IMR-90 (cell line): ENCODE measurements around the gene NEUROD6. TPM values are rescaled to one million over a fixed set of nuclear protein-coding genes. Genes with fewer than 3 reads are reported as not detected.

Source experiments
- ATAC-seq: fragments of 200-7000 bp; cut with Tn5 transposase; 2 replicates; pipeline ENCODE4 v1.9.1; 2020; ENCODE audit warnings: low read depth, mild to moderate bottlenecking, moderate library complexity
- BruUV-seq: library from RNA; stranded (reverse); fragments of 400-500 nt; replicated peaks from 2 replicates; lab custom pipeline; 2021; lab: Mats Ljungman, UMichigan
- CTCF ChIA-PET: fragments of 300-600 bp; formaldehyde crosslinking; extraction: SDS; loops from one replicate; lab custom pipeline; 2021; ENCODE audit warnings: antibody characterized with exemption; lab: Yijun Ruan, JAX
- POLR2A ChIA-PET: fragments of 300-600 bp; sonication (Branson Sonifier 250); formaldehyde crosslinking; loops from one replicate; lab custom pipeline; 2022; ENCODE audit warnings: antibody characterized with exemption; ENCODE audit not compliant: unreplicated experiment; lab: Charles Lee
- DNase-seq: peaks from one replicate; pipeline ENCODE4 v3.0.0; 2013
- H2AFZ ChIP-seq: replicated peaks from 2 replicates; pipeline ENCODE3; 2013; ENCODE audit warnings: low read length, mild to moderate bottlenecking; ENCODE audit not compliant: poor library complexity
- H2AK5ac ChIP-seq: 2 replicates; pipeline ENCODE4 v1.6.1; 2013; ENCODE audit warnings: low read depth, low read length, inconsistent platforms
- H2AK9ac ChIP-seq: replicated peaks from 2 replicates; pipeline ENCODE3; 2013; ENCODE audit warnings: mild to moderate bottlenecking, low read depth, low read length, moderate library complexity; ENCODE audit not compliant: poor library complexity
- H2BK120ac ChIP-seq: 2 replicates; pipeline ENCODE4 v1.6.1; 2013; ENCODE audit warnings: low read depth, low read length, inconsistent platforms
- H2BK15ac ChIP-seq: 3 replicates; pipeline ENCODE4 v1.6.1; 2013; ENCODE audit warnings: low read depth, low read length, inconsistent platforms
- H2BK20ac ChIP-seq: 2 replicates; pipeline ENCODE4 v1.6.1; 2013; ENCODE audit warnings: low read depth, mild to moderate bottlenecking, inconsistent platforms, low read length, moderate library complexity
- H2BK5ac ChIP-seq: 2 replicates; pipeline ENCODE4 v1.6.1; 2013; ENCODE audit warnings: mild to moderate bottlenecking, low read depth, low read length, inconsistent platforms; ENCODE audit not compliant: poor library complexity, severe bottlenecking
- H3K14ac ChIP-seq: replicated peaks from 2 replicates; pipeline ENCODE4 v1.6.1; 2013; ENCODE audit warnings: low read depth, low read length, inconsistent platforms
- H3K18ac ChIP-seq: 2 replicates; pipeline ENCODE4 v1.6.1; 2013; ENCODE audit warnings: low read depth, low read length, control low read depth
- H3K23ac ChIP-seq: 2 replicates; pipeline ENCODE4 v1.6.1; 2013; ENCODE audit warnings: low read depth, low read length, inconsistent platforms
- H3K27ac ChIP-seq: 2 replicates; pipeline ENCODE4 v1.5.1; 2013; ENCODE audit warnings: mild to moderate bottlenecking, control low read depth, low read length; ENCODE audit not compliant: insufficient read depth
- H3K27me3 ChIP-seq: 2 replicates; pipeline ENCODE4 v1.6.1; 2013; ENCODE audit warnings: low read length; ENCODE audit not compliant: control insufficient read depth, insufficient read depth
- H3K36me3 ChIP-seq: 2 replicates; pipeline ENCODE4 v1.6.1; 2013; ENCODE audit warnings: low read length, mixed read lengths; ENCODE audit not compliant: control insufficient read depth, insufficient read depth
- H3K4ac ChIP-seq: 2 replicates; pipeline ENCODE4 v1.6.1; 2013; ENCODE audit warnings: low read depth, low read length, inconsistent platforms
- H3K4me1 ChIP-seq: 2 replicates; pipeline ENCODE4 v1.6.1; 2013; ENCODE audit warnings: low read length, mixed read lengths; ENCODE audit not compliant: control insufficient read depth, insufficient read depth
- H3K4me2 ChIP-seq: 2 replicates; pipeline ENCODE4 v1.6.1; 2013; ENCODE audit warnings: low read depth, mild to moderate bottlenecking, control low read depth, low read length, moderate library complexity
- H3K4me3 ChIP-seq: 2 replicates; pipeline ENCODE4 v1.5.1; 2013; ENCODE audit warnings: low read depth, mild to moderate bottlenecking, control low read depth, low read length, moderate library complexity; ENCODE audit not compliant: insufficient read depth
- H3K56ac ChIP-seq: 2 replicates; pipeline ENCODE4 v1.6.1; 2013; ENCODE audit warnings: low read length, inconsistent platforms; ENCODE audit not compliant: insufficient read depth; ENCODE audit errors: extremely low read depth
- H3K79me1 ChIP-seq, 2 experiments: 2 replicates each; pipeline ENCODE4 v1.6.1; 2013; ENCODE audit warnings: low read length in 2 of 2, inconsistent platforms in 1 of 2, low read depth in 1 of 2
- H3K9ac ChIP-seq: 2 replicates; pipeline ENCODE4 v1.6.1; 2013; ENCODE audit warnings: low read depth, low read length, control low read depth
- H3K9me1 ChIP-seq: 2 replicates; pipeline ENCODE4 v1.6.1; 2013; ENCODE audit warnings: low read length, inconsistent platforms; ENCODE audit not compliant: insufficient read depth
- H3K9me3 ChIP-seq: 2 replicates; pipeline ENCODE4 v1.6.1; 2013; ENCODE audit warnings: low read length; ENCODE audit not compliant: control insufficient read depth, insufficient read depth
- H4K20me1 ChIP-seq: 2 replicates; pipeline ENCODE4 v1.6.1; 2013; ENCODE audit warnings: low read length, inconsistent platforms; ENCODE audit not compliant: insufficient read depth
- H4K5ac ChIP-seq: 2 replicates; pipeline ENCODE4 v1.6.1; 2013; ENCODE audit warnings: mild to moderate bottlenecking, low read depth, low read length, control low read depth
- H4K8ac ChIP-seq, 2 experiments: 2 replicates each; pipeline ENCODE4 v1.6.1; 2013; ENCODE audit warnings: low read depth in 2 of 2, low read length in 2 of 2, control low read depth in 1 of 2, inconsistent platforms in 1 of 2
- H4K91ac ChIP-seq: 2 replicates; pipeline ENCODE4 v1.6.1; 2013; ENCODE audit warnings: low read depth, low read length, inconsistent platforms; ENCODE audit not compliant: insufficient read depth
- BHLHE40 ChIP-seq: fragments of 150-350 bp; IDR thresholded peaks from 2 replicates; pipeline ENCODE4 v1.6.1; 2016; ENCODE audit warnings: mild to moderate bottlenecking, low read depth, low read length
- ELK1 ChIP-seq: fragments of 150-350 bp; IDR thresholded peaks from 2 replicates; pipeline ENCODE4 v1.6.1; 2016; ENCODE audit warnings: low read depth, mild to moderate bottlenecking, low read length, moderate library complexity, borderline replicate concordance
- MAFK ChIP-seq: IDR thresholded peaks from 2 replicates; pipeline ENCODE4 v1.6.1; 2012; ENCODE audit warnings: low read depth, low read length, improper control_type of control experiment
- MAZ ChIP-seq: IDR thresholded peaks from 2 replicates; pipeline ENCODE4 v1.6.1; 2012; ENCODE audit warnings: low read depth, mild to moderate bottlenecking, low read length, improper control_type of control experiment, moderate library complexity, borderline replicate concordance
- MXI1 ChIP-seq: IDR thresholded peaks from 2 replicates; pipeline ENCODE4 v1.6.1; 2012; ENCODE audit warnings: low read depth, mild to moderate bottlenecking, low read length, moderate library complexity, borderline replicate concordance
- NFE2L2 ChIP-seq: fragments of 150-350 bp; IDR thresholded peaks from 2 replicates; pipeline ENCODE4 v1.6.1; 2016; ENCODE audit warnings: low read depth, mild to moderate bottlenecking, low read length
- POLR2A ChIP-seq: IDR thresholded peaks from 2 replicates; pipeline ENCODE4 v1.6.1; 2012; ENCODE audit warnings: mild to moderate bottlenecking, low read depth, low read length
- RAD21 ChIP-seq: IDR thresholded peaks from 2 replicates; pipeline ENCODE4 v1.6.1; 2012; ENCODE audit warnings: low read length, improper control_type of control experiment
- RCOR1 ChIP-seq: IDR thresholded peaks from 2 replicates; pipeline ENCODE4 v1.6.1; 2012; ENCODE audit warnings: mild to moderate bottlenecking, low read length, improper control_type of control experiment; ENCODE audit not compliant: insufficient replicate concordance
- RFX5 ChIP-seq: IDR thresholded peaks from 2 replicates; pipeline ENCODE4 v1.8.0; 2012; ENCODE audit warnings: low read depth, mild to moderate bottlenecking, low read length, moderate library complexity
- USF2 ChIP-seq: fragments of 150-350 bp; IDR thresholded peaks from 2 replicates; pipeline ENCODE4 v1.6.1; 2017; ENCODE audit warnings: mild to moderate bottlenecking, antibody characterized with exemption, low read length, low read depth
- WGBS, 2 experiments: methylation state at CpG; one replicate each; pipeline versions ENCODE4 v1.1.5 to v1.1.7; 2013; ENCODE audit warnings: missing lambda C conversion rate in 2 of 2; ENCODE audit not compliant: insufficient read length in 1 of 2; ENCODE audit errors: extremely low coverage in 2 of 2; 5-methylcytosine and 5-hydroxymethylcytosine counted together
- dilution Hi-C: fragments of 300-500 bp; cut with HindIII; formaldehyde crosslinking; loops from one replicate; pipeline ENCODE4 v1.14.3; 2018; ENCODE audit warnings: low sequenced_read_pairs; ENCODE audit not compliant: unreplicated experiment
- in situ Hi-C: fragments of 300-500 bp; cut with MboI; formaldehyde crosslinking; loops from 3 replicates; pipeline ENCODE4 v1.14.3; 2019; ENCODE audit warnings: low sequenced_read_pairs, inconsistent platforms, mixed read lengths
- intact Hi-C: fragments of 100-400 bp; cut with micrococcal nuclease; formaldehyde crosslinking; loops from 2 replicates; pipeline ENCODE4 v1.10.0; 2022
- polyA plus RNA-seq, 3 experiments: library from polyadenylated mRNA; depleted of rRNA; stranded (reverse); fragments of >200 nt; gene quantifications; 2 replicates each; pipeline ENCODE4 v1.2.3, GENCODE V29; 2012; ENCODE audit warnings: low replicate concordance in 1 of 3
- total RNA-seq: library from RNA; depleted of rRNA; stranded (reverse); fragments of >200 nt; gene quantifications from 2 replicates; pipeline ENCODE4 v1.2.3, GENCODE V29; 2012

Gene NEUROD6
- total and polyA plus RNA-seq, 2 of the 4 experiments (the other 2 are of a cell fraction) = not detected

GRCh38 chr7:31314781-31315180 lies 25.7 kb downstream of the NEUROD6 start:
- ChIA-PET POLR2A (interaction anchor here (0.6 kb wide), 1 partner anchor 16 kb away, joined by 3 read pairs; no protein-coding TSS in a partner anchor), CTCF (no interaction called here)
- no peak overlapping the region for H3K27ac ChIP-seq
- H3K27me3 ChIP-seq = no peaks in the 10 kb centered on the region
- no TSS peak for BruUV-seq
- no peak overlapping the region for H2BK20ac ChIP-seq
- H3K4me2 ChIP-seq = no peak overlapping the region
- H3K56ac ChIP-seq = no peak overlapping the region
- dilution Hi-C loops = no loop called here
- no peak overlapping the region for H4K5ac ChIP-seq
- no peak overlapping the region for H2AFZ ChIP-seq
- no peak overlapping the region for H3K9ac ChIP-seq
- no peaks in the 10 kb centered on the region for H3K9me3 ChIP-seq
- ATAC-seq = no peak
- H3K23ac ChIP-seq = no peak overlapping the region
- no peak overlapping the region for H3K14ac ChIP-seq
- no peak overlapping the region for H2AK5ac ChIP-seq
- in situ Hi-C loops = no loop called here
- H2BK5ac ChIP-seq = no peak overlapping the region
- no peak overlapping the region for H2BK15ac ChIP-seq
- H2AK9ac ChIP-seq = no peak overlapping the region
- intact Hi-C loops = no loop called here
- no peak overlapping the region for H2BK120ac ChIP-seq
- H3K4me3 ChIP-seq = no peak overlapping the region
- no peak for DNase-seq
- no peaks in the 10 kb centered on the region for H3K79me1 ChIP-seq
- no peak overlapping the region for H4K91ac ChIP-seq
- WGBS, 2 experiments = no CpG with 5 or more reads among the region's 4 CpGs
- no peaks in the 10 kb centered on the region for H3K36me3 ChIP-seq
- H4K8ac ChIP-seq = no peak overlapping the region
- TF ChIP-seq MAZ (no peak), POLR2A (no peak), NFE2L2 (no peak), MXI1 (no peak), RFX5 (no peak), RCOR1 (no peak), USF2 (no peak), BHLHE40 (no peak), RAD21 (no peak), ELK1 (no peak), MAFK (no peak)
- no peak overlapping the region for H3K18ac ChIP-seq
- no peaks in the 10 kb centered on the region for H4K20me1 ChIP-seq
- H3K9me1 ChIP-seq = no peaks in the 10 kb centered on the region; the same call in 1 of the 2 replicates
- H3K4ac ChIP-seq = no peak overlapping the region
- H3K4me1 ChIP-seq = no peaks in the 10 kb centered on the region
